SK-MEL-5 (cell line): Measurements from ENCODE around the gene PEX11B. TPM values are rescaled to one million over a fixed set of nuclear protein-coding genes. Genes with fewer than 3 reads are reported as not detected.
A peak's percentile ranks its signal among the peaks of the same experiment; 100 is the strongest.

ENCODE experiments used
- DNase-seq: peaks from one replicate; pipeline ENCODE4 v3.0.0-alpha.2; 2016; ENCODE audit warnings: low read depth, low spot score
- in situ Hi-C: cut with HindIII; loops from 2 replicates; pipeline ENCODE4 v1.10.0; 2016; ENCODE audit warnings: low sequenced_read_pairs, high pct_unique_total_duplicates, low pct_unique_long_range_greater_than_20kb
- total RNA-seq: library from RNA; depleted of rRNA; stranded (reverse); fragments of >200 nt; shearing (Covaris generic); gene quantifications from 2 replicates; pipeline ENCODE4 v1.2.3, GENCODE V29; 2014; rRNA removed

PEX11B gene
- total RNA-seq, 1 experiment from 2014 or later, result 50.0 TPM

- peak; percentile 28 for DNase-seq
- in situ Hi-C loops, result no loop called here
Measured at GRCh38 chr1:145891143-145891542, 27.4 kb downstream of the PEX11B start.

- DNase-seq, result no peak
- in situ Hi-C loops, result no loop called here
Measured at GRCh38 chr1:145889722-145890121, 28.8 kb downstream of the PEX11B start.

- in situ Hi-C loops, result no loop called here
- DNase-seq, result no peak
Measured at GRCh38 chr1:145887631-145888030, 30.9 kb downstream of the PEX11B start.

GRCh38 chr1:145886816-145887215 lies 31.7 kb downstream of the PEX11B start:
- in situ Hi-C loops, result no loop called here
- DNase-seq, result no peak

- DNase-seq, result no peak
- in situ Hi-C loops, result no loop called here
Measured at GRCh38 chr1:145886390-145886789, 32.1 kb downstream of the PEX11B start.

GRCh38 chr1:145885738-145886287 lies 32.7 kb downstream of the PEX11B start, which contains the start of gene ANKRD35:
ANKRD35 (minus strand) TSS chr1:145885866; CDS start chr1:145885758, 108 bp downstream.
- DNase-seq, result peak; percentile 86
- in situ Hi-C loops, result no loop called here

GRCh38 chr1:145884675-145885074 lies 33.8 kb downstream of the PEX11B start:
- in situ Hi-C loops, result no loop called here
- no peak for DNase-seq

GRCh38 chr1:145879775-145880174 lies 38.7 kb downstream of the PEX11B start:
- in situ Hi-C loops, result no loop called here
- DNase-seq, result no peak

- in situ Hi-C loops, result no loop called here
- no peak for DNase-seq
Measured at GRCh38 chr1:145878724-145879123, 39.8 kb downstream of the PEX11B start.

GRCh38 chr1:145877923-145878486 lies 40.5 kb downstream of the PEX11B start:
- in situ Hi-C loops, result no loop called here
- DNase-seq, result no peak

GRCh38 chr1:145874646-145875045 lies 43.9 kb downstream of the PEX11B start:
- in situ Hi-C loops, result no loop called here
- DNase-seq, result no peak

- in situ Hi-C loops, result no loop called here
- no peak for DNase-seq
Measured at GRCh38 chr1:145871994-145872924, 46.3 kb downstream of the PEX11B start.

- no peak for DNase-seq
- in situ Hi-C loops, result no loop called here
Measured at GRCh38 chr1:145868232-145868631, 50.3 kb downstream of the PEX11B start.

GRCh38 chr1:145863282-145864018 lies 55.1 kb downstream of the PEX11B start:
- no peak for DNase-seq
- in situ Hi-C loops, result no loop called here

Other genes starting within 250 kb of the PEX11B start
- gene PDZK1, start 211.3 kb downstream of the PEX11B start, total RNA-seq, result 0.50 and 0.77 TPM in 2 replicates
- gene CD160, start 199.2 kb downstream of the PEX11B start, total RNA-seq, result 3.0 and 4.0 TPM in 2 replicates
- gene RNF115, start 94.6 kb downstream of the PEX11B start, total RNA-seq, result 18.2 and 19.6 TPM in 2 replicates
- gene POLR3C, start 94.5 kb downstream of the PEX11B start, total RNA-seq, result 55.8 and 61.3 TPM in 2 replicates
- 9.4 and 15.5 TPM in 2 replicates for gene NUDT17, start 73.1 kb downstream of the PEX11B start, total RNA-seq
- 16.4 and 19.4 TPM in 2 replicates for gene PIAS3, start 59.6 kb downstream of the PEX11B start, total RNA-seq
- gene ANKRD35, start 32.9 kb downstream of the PEX11B start, total RNA-seq, result not detected in 2 replicates
- gene ITGA10, start 8.7 kb downstream of the PEX11B start, total RNA-seq, result 5.7 and 6.2 TPM in 2 replicates
- 261 and 288 TPM in 2 replicates for gene RBM8A, start 8.8 kb upstream of the PEX11B start, total RNA-seq
- 45.1 and 49.7 TPM in 2 replicates for gene LIX1L, start 39.3 kb upstream of the PEX11B start, total RNA-seq
- gene ANKRD34A, start 45.9 kb upstream of the PEX11B start, total RNA-seq, result 1.1 and 1.2 TPM in 2 replicates
- gene POLR3GL, start 46.0 kb upstream of the PEX11B start, total RNA-seq, result 25.8 and 26.0 TPM in 2 replicates
- gene TXNIP, start 77.9 kb upstream of the PEX11B start, total RNA-seq, result 10.6 and 11.2 TPM in 2 replicates
- gene HJV, start 103.0 kb upstream of the PEX11B start, total RNA-seq, result not detected in 2 replicates
- gene NBPF10, start 226.1 kb upstream of the PEX11B start, total RNA-seq, result 0.69 TPM in 2 replicates